ENCODE results near the gene ZFYVE28.

DNA sequence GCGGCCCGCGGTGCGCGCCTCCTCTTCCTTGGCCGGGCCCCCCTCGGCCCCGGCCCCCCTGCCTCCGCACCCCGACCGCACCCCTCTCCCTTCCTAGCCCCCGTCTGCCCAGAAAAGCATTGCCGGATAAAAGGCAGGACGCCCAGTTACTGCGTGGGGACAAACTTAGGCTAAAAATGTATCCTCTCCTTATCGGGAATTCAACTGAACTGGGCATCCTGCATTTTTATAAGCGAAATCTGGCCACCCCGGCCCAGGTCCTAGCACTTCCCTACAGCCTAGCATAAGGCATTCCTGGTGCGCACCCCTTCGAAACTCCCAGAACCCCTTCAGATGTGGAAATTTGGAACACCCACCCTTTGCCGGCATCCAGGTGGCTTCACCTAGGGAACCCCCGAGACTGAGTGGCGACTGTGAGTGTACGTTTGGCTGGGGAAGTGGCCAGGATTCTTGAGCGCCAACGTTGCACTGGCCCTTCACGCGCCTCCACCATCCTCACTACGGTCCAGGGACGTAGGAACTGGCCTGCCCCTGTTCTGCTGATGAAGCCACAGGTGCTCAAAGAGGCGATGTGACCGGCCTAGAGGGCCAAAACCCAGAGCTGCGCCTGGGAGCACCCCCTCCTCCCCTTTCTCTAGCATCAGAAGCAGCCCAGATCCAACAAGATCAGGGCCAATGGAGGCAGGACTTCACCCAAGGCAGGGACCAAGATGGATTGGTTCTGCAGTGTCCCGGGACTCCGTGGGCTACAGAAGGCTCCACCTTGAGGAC is 44.7 kb upstream of the ZFYVE28 start:
- TF ChIP-seq, protein P1, sequence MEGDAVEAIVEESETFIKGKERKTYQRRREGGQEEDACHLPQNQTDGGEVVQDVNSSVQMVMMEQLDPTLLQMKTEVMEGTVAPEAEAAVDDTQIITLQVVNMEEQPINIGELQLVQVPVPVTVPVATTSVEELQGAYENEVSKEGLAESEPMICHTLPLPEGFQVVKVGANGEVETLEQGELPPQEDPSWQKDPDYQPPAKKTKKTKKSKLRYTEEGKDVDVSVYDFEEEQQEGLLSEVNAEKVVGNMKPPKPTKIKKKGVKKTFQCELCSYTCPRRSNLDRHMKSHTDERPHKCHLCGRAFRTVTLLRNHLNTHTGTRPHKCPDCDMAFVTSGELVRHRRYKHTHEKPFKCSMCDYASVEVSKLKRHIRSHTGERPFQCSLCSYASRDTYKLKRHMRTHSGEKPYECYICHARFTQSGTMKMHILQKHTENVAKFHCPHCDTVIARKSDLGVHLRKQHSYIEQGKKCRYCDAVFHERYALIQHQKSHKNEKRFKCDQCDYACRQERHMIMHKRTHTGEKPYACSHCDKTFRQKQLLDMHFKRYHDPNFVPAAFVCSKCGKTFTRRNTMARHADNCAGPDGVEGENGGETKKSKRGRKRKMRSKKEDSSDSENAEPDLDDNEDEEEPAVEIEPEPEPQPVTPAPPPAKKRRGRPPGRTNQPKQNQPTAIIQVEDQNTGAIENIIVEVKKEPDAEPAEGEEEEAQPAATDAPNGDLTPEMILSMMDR (IDR thresholded peaks at IDR 0.05) = no peak
- TF ChIP-seq POLR2A (IDR thresholded peaks at IDR 0.05) = no peak

Data from Peyer's patch (tissue), 4 donors.